Fibroblast of the aortic adventitia (primary cell): Measurements from ENCODE around the gene ARHGAP31. TPM values are rescaled to one million over a fixed set of nuclear protein-coding genes. Genes with fewer than 3 reads are reported as not detected.

Experiments
- DNase-seq: peaks from one replicate; pipeline ENCODE4 v3.0.0-alpha.2; 2010; ENCODE audit warnings: low read depth
- H3K4me3 ChIP-seq: 2 replicates; pipeline ENCODE4 v1.5.1; 2011; ENCODE audit warnings: low read depth, mild to moderate bottlenecking, control low read depth, low read length, moderate library complexity
- CTCF ChIP-seq: IDR thresholded peaks from 2 replicates; pipeline ENCODE4 v1.5.1; 2011; ENCODE audit warnings: mild to moderate bottlenecking, low read length, control low read depth, inconsistent platforms; ENCODE audit not compliant: insufficient read depth
- total RNA-seq: library from RNA; depleted of rRNA; stranded (reverse); fragments of >200 nt; gene quantifications from 2 replicates; pipeline ENCODE4 v1.2.3, GENCODE V29; 2012; ENCODE audit warnings: low replicate concordance

ARHGAP31 gene
- total RNA-seq, 1 donor = 11.4 TPM

- DNase-seq = no peak
- H3K4me3 ChIP-seq = no peak overlapping the region
- no peak for TF ChIP-seq CTCF
Observed at GRCh38 chr3:119437691-119438258, 143.6 kb downstream of the ARHGAP31 start.

GRCh38 chr3:119443179-119443578 is 149.0 kb downstream of the ARHGAP31 start:
- no peak for TF ChIP-seq CTCF
- no peak for DNase-seq
- no peak overlapping the region for H3K4me3 ChIP-seq

GRCh38 chr3:119444590-119444989 is 150.4 kb downstream of the ARHGAP31 start:
- no peak for TF ChIP-seq CTCF
- no peak for DNase-seq
- H3K4me3 ChIP-seq = no peak overlapping the region

GRCh38 chr3:119453822-119454221 is 159.6 kb downstream of the ARHGAP31 start:
- H3K4me3 ChIP-seq = no peak overlapping the region
- DNase-seq = no peak
- no peak for TF ChIP-seq CTCF

GRCh38 chr3:119456469-119456868 is 162.3 kb downstream of the ARHGAP31 start:
- H3K4me3 ChIP-seq = no peak overlapping the region
- no peak for TF ChIP-seq CTCF
- no peak for DNase-seq

GRCh38 chr3:119457246-119457645 is 163.1 kb downstream of the ARHGAP31 start:
- no peak for TF ChIP-seq CTCF
- H3K4me3 ChIP-seq = no peak overlapping the region
- no peak for DNase-seq
